GM18868 (cell line): Measurements from ENCODE around the gene LPAR6.
"Not testable (repeated sequence)": the region's sequence is repeated elsewhere in the genome, so short reads cannot be mapped to it uniquely, and the experiment has no call there.

ENCODE experiments used
- ATAC-seq: cut with Tn5 transposase; IDR thresholded peaks from one replicate; pipeline ENCODE4 v1.9.1; 2021; ENCODE audit warnings: mild to moderate bottlenecking, moderate library complexity; ENCODE audit not compliant: unreplicated experiment

The LPAR6 gene, protein sequence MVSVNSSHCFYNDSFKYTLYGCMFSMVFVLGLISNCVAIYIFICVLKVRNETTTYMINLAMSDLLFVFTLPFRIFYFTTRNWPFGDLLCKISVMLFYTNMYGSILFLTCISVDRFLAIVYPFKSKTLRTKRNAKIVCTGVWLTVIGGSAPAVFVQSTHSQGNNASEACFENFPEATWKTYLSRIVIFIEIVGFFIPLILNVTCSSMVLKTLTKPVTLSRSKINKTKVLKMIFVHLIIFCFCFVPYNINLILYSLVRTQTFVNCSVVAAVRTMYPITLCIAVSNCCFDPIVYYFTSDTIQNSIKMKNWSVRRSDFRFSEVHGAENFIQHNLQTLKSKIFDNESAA

DNA sequence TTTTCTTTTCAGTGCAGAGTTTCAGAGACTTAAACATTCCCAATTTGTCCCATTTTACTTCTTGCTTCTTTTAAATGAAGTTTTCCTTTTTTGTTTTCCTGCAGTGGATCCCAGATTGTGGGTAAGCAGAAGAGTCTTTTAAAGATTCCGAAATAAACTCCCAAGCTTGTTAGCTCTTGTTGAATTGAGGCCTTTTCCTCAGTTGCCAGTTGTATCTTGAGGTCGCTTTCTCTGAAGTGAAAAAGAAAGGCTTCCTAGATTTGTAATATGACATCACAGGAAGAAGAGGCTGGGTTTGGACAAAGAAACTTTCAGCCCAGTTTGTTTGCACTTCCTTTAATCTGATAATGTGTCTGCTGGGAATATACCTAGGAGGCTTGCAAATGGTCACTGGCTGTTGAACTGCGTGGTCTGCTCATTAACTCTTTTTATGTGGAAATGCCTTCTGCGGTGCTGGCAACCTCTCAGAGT is at the start of gene LPAR6:
TSS of gene LPAR6 (minus strand) at position 233 of the 471 bp plus-strand sequence. CDS start 690 bp downstream, outside the sequence.
- no peak for ATAC-seq

DNA sequence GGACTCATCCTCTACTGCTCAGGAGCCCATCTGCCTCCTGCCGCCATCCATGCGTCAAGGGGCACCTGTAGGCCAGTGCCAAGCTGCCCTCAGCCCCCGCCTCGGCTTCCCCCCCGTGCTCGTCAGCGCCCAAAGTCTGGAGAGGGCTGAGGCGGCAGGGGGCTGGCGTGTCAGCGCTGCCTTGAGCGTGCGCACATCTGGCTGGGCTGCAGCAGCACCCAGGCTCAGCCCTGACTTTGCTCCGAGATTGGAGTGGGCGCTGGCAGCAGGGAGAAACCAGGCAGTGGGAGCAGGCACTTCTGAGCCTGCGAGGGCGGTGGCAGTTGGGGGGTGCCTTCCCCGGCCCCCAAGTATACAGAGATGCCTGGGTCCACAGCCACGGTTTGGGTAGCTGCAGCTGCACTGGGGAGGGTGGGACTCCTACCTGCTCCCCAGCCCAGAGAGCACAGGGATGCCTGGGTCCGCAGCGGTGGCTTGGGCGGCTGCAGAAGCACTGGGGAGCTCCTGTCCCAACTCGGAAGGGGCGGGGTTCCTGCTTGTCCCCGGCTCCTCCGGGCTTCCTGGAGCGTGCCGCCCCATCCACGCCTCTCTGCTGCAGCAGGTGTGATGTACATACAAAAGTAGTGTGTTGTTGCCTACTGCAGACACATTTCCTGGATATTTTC is 44.8 kb upstream of the LPAR6 start:
- ATAC-seq, result no peak

DNA sequence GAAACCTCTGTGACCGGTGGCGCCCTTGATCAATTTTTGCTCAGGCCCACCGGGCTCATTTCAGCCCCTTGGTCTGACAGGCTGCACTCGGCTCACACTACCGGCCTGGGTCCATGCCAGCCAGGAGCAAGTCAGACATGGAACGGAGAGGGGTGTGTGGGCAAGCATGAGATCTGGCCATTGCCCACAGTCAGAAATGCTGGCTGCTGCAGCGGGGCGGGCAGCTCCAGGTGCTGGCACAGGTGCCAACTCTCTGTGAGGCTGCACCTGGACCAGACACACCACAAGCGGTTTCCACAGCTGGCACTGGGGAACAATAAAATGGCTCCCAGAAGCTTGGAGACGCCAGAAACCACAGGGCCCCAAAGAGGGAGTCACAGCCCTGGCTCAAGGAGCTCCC is 43.6 kb upstream of the LPAR6 start:
- no peak for ATAC-seq

DNA sequence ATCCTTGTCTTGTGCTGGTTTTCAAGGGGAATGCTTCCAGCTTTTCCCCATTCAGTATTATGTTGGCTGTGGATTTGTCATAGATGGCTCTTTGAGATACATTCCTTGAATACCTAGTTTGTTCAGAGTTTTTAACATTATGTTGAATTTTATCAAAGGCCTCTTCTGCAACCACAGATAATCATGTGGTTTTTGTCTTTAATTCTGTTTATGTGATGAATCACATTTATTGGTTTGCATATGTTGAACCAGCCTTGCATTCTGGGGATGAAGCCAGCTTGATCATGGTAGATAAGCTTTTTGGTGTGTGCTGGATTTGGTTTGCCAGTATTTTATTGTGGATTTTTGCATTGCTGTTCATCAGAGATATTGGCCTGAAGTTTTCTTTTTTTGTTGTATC is 38.3 kb upstream of the LPAR6 start:
- not testable (repeated sequence) for ATAC-seq

DNA sequence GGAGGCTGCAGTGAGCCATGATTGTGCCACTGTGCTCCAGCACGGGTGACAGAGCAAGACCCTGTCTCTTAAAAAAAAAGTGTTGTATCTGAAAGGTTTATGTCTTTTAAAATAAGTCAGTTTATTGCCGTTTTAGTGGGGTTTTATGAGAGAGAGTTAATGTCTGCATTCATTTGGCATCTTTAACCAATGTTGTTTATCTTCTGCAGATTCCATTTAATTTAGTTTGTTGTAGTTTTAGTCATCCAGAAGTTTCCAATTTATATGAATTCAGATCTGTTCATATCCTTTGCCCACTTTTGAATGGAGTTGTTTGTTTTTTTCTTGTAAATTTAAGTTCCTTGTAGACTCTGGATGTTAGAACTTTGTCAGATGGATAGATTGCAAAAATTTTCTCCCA is 36.7 kb upstream of the LPAR6 start:
- no peak for ATAC-seq

DNA sequence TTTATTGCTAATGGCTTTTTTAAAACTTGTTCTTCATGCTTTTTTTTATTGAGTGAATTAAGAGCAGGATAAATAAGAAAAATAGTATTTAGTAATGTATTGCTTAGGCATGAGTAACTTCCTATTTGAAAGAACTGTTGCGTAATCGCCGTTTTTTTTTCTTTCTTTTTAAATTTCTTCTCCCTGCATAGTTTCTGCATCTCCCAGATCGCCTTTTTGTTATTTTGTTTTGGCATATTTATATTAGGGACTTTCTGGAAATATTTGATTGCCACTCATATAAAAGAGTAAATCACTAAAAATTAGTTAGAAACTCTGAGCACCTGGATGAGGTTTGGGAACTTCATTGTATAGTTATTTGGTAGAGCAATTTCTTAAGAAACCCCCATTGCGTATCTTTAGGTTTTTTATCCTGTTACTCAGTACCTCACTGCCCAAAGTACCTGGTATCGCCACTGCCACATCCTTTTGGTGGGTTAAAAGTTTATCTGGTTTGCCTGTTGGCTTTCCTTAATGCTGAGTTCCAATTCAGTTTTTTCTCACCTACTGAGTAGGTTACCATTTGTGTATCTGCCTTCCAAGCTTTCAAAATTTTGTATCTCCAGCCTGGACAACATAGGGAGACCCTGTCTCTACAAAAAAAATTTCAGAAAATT is 36.2 kb upstream of the LPAR6 start:
- ATAC-seq, result no peak

DNA sequence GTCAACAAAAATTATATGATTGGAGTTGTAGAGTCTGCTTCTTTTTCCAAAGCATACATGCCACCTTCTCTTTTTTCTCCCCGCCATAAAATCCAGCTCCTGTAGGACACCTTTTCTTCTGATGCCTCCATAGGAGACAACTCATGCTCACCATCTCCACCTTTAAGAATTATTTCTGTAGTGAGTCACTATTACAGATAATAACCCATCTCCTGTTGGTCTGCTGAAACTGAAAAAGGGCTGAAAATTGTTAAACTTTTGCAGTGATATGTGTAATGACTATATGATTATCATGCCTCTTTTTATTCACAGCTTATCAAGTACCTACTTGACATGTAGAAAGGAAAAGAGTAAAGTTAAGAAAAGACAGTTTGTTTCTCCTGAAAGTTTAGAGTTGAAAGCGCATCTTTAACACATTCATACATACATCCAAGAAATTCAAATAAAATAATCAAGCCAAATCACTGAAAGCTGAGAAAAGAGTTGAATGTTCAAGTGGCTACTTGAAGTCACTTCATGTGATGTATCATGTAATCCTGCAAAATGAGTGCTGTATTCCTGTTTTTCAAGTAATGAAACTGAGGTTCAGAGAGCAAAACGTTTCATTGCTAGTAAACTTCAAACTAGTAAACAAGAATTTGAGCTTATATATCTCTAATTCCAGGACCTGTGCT is 35.5 kb upstream of the LPAR6 start:
- no peak for ATAC-seq

DNA sequence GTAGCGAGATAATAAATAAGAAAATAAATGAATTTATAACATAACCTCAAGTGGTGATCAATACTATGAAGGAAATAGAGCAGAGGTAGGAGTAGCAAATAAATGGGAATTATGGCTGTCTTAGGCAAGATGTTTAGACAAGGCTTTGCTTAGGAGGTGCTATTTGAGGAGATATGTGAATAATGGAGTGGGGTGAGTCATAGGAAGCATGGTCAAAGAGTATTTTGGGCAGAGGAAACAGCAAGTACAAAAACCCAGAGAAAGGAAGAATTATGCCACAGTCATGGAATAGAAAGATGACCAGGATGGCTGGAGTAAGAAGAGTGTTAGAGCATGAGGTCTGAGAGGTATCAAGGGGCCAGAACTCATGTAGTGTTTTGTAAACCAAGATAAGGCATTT is 33.6 kb upstream of the LPAR6 start:
- ATAC-seq, result no peak

DNA sequence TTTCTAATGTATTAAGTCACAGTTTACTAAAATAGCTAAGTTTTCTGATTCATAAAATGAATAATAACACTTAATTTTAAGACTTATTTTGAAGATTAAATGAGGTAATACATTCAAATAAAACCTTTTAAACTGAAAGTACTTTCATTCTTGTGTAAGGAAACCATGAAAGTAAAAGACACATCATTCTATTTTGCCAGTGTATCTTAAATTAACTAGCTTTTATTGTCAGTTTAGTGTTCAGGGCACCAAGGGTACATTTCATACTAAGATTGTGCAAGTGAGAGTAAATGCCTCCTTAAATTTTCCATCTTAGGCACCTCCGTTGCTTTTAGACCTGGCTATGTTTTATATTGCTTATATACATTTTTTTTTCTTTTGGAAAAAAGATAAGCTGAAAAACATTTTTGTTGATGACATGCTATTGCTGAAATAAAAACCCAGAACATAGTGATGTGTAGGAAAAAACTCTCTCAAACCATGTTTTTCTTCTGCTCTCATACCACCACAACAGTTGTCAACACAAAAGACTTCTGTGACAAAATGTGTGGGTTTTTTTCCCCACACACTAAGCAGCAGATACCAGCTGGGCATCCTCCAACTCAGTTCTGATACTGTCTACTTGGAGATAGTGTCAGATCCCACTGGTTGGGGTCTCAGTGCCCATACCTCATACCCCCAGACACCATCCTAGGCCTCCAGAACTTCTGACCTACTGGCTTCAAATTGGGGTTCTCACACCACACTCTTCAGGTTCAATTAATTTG is 30.7 kb upstream of the LPAR6 start:
- ATAC-seq, result no peak

DNA sequence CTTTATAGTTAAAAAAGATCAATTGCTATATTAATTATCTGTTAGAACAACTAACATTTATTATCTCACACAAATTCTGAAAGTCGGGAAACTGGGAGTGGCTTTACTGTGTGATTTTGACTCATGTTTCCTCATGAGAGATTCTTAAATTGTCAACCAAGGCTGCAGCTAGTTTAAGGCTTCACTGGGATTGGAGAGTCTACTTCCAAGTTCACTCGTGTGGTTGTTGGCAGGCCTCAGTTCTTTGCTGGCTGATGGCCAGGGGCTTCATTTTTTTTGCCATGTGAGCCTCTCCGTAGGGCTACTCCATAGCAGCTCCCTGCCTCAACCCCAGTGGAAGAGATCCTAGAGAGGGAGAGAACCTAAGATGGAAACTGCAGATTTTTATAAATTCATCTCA is 24.5 kb upstream of the LPAR6 start:
- ATAC-seq, result no peak

DNA sequence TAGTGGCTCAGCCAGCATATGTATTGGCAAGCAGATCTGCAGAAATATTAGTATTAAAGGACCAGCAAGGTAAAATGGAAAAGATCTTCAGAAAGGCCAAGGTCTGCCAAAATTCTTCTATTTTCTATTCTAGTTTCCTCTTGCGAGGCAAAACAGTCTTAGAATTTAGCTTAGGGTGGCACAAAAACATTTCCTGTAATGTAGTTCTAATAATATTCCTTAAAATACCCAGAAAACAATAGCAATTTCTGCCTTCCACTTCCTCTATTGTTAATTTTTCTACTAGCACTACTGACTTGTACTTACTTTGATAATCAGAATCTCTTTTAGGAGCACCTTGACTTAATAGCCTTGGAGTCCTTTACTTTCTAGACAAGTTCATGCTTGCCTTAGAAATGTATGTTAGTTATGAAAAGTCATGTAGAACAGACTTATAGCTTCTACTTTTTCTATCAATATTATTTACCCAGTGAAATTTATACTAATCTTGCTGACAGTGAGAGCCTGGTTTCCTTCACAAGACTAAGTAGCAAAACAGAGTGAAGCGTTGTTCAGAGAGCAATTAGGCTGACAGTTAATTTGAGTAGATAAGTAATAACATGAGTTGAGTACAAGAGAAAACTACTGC is 23.9 kb upstream of the LPAR6 start:
- no peak for ATAC-seq

DNA sequence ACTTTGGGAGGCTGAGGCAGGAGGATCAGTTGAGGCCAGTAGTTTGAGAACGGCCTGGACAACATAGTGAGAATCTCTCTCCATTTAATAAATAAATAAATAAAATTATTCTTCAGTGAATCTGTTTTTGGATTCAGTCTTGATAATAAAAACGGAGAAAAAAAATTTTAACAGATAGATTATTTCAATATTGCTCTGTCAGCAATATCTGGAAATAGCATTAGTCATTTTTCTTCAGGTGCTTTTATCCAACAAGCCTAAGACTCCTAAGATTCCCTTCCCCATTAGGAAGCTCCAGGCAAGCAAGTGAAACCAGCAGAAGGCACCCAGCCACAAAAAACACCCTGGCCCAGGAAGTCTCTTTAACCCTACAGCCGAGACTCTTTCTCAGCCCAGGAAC is 21.3 kb upstream of the LPAR6 start:
- no peak for ATAC-seq

DNA sequence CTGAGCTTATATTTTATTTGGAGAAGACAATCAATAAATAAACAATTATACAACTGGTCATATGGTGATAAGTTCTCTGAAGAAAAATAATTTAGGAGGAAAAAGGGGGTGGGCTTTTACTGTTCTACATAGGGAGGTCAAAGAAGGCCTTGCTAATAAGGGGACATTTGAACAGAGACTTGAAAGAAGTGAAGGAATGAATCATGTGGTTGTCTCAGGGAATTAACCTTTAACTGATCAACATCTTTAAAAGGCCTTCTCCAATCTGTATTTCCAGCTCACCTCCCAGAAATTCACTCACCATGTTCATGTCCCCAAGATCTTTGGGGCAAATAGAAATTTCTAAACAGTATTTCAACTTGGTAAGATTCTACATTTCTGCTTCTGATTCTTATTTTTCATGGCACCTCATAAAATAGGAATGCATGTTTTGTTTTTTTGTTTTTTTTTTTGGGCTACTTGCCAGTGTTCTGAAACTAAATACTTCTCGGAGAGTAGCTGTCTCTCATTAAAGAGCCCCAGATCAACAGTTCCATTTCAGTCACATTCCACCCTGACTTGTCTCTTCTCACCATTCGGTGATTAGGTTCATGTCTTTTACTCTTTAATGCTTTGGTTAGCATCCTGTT is 19.2 kb upstream of the LPAR6 start:
- peak; percentile 63 for ATAC-seq

DNA sequence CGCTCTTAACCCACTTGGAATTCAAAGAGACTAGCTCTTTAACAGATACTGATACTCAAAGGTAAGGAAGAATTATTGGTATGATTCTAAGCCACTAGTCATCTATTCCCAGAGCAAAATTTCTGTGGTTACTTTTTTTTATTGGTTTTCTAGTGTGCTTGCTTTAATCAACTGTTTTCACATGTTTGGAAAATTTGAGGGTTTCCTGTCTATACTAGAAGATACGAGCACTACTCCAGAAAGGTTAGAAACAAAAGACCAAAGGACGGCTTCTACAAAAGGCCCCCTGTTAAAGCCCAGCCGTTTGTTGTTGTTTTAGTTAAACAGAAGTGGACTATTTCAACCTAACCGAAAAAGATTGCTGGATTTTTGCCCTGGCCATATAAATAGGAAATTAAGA is 18.5 kb upstream of the LPAR6 start:
- no peak for ATAC-seq

DNA sequence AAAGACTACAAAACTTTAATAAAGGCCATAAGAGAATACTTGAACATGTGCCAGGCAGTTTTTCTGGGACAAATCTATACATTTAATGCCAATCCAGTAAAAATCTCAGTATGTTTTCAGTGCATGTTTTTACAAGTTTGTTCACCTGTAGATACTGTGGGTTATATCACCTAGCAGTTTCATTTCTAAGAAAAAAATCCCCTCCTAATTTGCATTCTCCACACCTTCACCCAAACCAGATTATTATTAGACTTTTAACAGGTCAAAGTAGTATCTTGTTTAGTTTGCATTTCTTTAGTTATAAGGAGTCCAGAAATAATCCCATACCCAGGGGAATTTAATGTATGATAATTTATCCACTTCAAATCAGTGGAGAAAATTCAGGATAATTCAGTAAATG is 17.0 kb upstream of the LPAR6 start:
- ATAC-seq, result peak; percentile 59

DNA sequence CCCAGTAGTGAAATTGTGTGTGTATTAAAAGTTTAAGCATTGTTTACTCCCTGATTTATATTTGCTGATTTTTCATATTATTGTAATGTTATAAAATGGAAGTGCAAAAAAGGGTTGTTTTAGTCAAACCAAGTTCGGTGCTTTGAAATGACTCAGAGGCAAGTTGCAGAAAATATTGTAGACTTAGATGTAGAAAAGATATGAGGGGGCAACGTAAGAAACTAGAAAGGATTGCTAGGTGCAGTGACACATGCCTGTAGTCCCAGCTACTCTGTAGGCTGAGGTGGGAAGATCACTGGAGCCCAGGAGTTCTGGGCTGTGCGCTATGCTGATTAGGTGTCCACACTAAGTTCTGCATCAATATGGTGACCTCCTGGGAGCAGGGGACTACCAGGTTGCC is 16.1 kb upstream of the LPAR6 start:
- no peak for ATAC-seq

DNA sequence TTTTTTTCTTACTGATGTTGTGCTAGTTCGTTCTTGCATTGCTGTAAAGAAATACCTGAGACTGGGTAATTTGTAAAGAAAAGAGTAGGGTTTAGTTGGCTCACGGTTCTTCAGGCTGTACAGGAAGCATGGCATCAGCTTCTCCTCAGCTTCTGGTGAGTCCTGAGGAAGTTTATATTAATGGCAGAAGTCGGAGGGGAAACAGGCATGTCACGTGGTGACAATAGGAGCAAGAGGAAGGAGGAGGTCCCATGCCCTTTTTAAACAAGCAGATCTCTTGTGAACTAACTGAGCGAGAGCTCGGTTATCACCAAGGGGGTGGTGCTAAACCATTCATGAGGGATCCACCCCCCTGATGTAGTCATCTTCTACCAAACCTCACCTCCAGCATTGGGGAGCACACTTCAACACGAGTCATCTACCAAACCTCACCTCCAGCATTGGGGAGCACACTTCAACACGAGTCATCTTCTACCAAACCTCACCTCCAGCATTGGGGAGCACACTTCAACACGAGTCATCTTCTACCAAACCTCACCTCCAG is 13.9 kb upstream of the LPAR6 start:
- not testable (repeated sequence) for ATAC-seq

DNA sequence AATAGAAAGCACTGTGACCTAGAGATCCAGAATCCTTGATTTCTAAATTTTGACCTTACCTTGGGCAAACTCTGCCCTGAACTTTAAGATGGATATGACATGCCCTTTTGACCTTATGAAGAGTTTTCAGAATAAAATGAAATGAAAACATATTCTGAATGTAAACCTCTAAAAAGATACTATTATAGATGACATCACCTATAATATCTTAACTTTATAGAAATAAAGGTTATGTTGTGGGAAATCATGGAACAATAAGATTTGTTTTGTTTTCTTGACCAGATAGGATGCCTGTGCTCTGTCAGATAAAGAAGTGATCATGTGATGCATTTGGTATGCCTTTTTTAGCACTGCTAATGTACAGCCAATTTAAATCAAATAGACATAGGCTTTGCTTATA is 13.1 kb upstream of the LPAR6 start:
- no peak for ATAC-seq

DNA sequence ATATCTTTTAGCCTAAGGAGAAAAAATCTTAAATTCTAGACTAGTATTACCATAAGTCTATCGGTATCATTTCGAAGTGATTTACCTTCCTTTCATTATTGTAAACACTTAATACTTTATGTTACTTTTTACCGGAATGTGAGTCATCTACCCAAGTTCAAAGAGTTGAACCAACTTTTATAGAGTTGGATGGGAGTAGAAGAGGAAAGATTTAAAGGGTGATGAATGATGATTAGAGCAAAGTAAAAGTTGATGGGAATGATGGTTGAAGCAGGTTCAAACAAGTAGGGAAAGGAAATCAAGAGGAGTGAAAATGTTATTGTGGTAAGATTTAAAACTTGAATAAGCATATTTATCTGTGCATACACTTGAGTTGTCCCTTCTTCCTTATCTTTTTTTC is 11.3 kb upstream of the LPAR6 start:
- no peak for ATAC-seq
